ENCODE measurements around the gene KRTAP1-3. TPM values are rescaled to one million over a fixed set of nuclear protein-coding genes. Genes with fewer than 3 reads are reported as not detected.

Gene KRTAP1-3
- total and polyA plus RNA-seq, 2 of the 4 experiments (the other 2 are of a cell fraction): not detected

DNA sequence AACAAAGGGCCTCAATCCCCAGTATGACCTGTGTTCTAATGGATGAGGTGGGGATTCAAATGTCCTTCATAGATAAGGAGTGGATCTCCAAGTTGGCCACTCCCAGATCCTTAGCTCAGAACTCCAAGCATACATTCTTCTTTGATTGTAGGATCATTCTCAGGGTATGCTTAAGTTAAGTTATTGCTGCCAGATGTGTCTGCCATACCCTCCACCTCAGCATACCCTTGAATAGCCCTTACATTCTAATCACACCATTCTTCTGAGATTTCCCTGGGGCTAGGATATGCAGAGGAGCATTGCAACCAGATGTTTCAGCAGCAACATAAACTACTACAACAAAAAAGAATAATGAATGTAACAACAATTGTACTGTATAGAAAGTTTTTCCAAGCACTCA lies 32.6 kb upstream of the KRTAP1-3 start:
- no peaks in the 10 kb centered on the region for H4K20me1 ChIP-seq (ENCODE audit: insufficient read depth, low read length)
- CTCF ChIA-PET: no interaction called here
- H3K4me2 ChIP-seq (ENCODE audit: low read depth, low read length): no peak overlapping the region
- H3K4me1 ChIP-seq (ENCODE audit: control insufficient read depth, insufficient read depth, low read length): peaks cover 5% of the 10 kb centered on the region; the same call in 1 of the 2 replicates
- in situ Hi-C loops (cut with MboI; ENCODE audit: low sequenced_read_pairs) (no loop called here), dilution Hi-C loops (cut with HindIII; ENCODE audit: low sequenced_read_pairs, unreplicated experiment) (no loop called here), intact Hi-C loops (cut with micrococcal nuclease) (no loop called here)
- H4K8ac ChIP-seq (ENCODE audit: low read depth in 2 of 2, low read length in 2 of 2): peak overlapping the region; percentile 7 to 91; a peak in 3 of 4 replicates
- no peak overlapping the region for H3K9ac ChIP-seq (ENCODE audit: low read depth, low read length)
- H2BK5ac ChIP-seq (ENCODE audit: low read depth, low read length, poor library complexity, severe bottlenecking): peak overlapping the region; percentile 94
- peak; percentile 73 for DNase-seq
- peak overlapping the region; percentile 96 for H2BK120ac ChIP-seq (ENCODE audit: low read depth, low read length)
- TF ChIP-seq RAD21 (IDR thresholded peaks at IDR 0.05; ENCODE audit: low read length): no peak
- TF ChIP-seq CHD1 (IDR thresholded peaks at IDR 0.05; ENCODE audit: low read depth, low read length): no peak
- TF ChIP-seq, protein P1, sequence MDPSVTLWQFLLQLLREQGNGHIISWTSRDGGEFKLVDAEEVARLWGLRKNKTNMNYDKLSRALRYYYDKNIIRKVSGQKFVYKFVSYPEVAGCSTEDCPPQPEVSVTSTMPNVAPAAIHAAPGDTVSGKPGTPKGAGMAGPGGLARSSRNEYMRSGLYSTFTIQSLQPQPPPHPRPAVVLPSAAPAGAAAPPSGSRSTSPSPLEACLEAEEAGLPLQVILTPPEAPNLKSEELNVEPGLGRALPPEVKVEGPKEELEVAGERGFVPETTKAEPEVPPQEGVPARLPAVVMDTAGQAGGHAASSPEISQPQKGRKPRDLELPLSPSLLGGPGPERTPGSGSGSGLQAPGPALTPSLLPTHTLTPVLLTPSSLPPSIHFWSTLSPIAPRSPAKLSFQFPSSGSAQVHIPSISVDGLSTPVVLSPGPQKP (IDR thresholded peaks at IDR 0.05; ENCODE audit: borderline replicate concordance, low read depth, low read length): no peak
- no peak for TF ChIP-seq RCOR1 (IDR thresholded peaks at IDR 0.05; ENCODE audit: insufficient replicate concordance, low read length)
- no peak for TF ChIP-seq RFX5 (IDR thresholded peaks at IDR 0.05; ENCODE audit: low read depth, low read length)
- no peak for TF ChIP-seq BHLHE40 (IDR thresholded peaks at IDR 0.05; ENCODE audit: low read depth, low read length)
- TF ChIP-seq POLR2A (IDR thresholded peaks at IDR 0.05; ENCODE audit: low read depth, low read length): no peak
- TF ChIP-seq, protein P2, sequence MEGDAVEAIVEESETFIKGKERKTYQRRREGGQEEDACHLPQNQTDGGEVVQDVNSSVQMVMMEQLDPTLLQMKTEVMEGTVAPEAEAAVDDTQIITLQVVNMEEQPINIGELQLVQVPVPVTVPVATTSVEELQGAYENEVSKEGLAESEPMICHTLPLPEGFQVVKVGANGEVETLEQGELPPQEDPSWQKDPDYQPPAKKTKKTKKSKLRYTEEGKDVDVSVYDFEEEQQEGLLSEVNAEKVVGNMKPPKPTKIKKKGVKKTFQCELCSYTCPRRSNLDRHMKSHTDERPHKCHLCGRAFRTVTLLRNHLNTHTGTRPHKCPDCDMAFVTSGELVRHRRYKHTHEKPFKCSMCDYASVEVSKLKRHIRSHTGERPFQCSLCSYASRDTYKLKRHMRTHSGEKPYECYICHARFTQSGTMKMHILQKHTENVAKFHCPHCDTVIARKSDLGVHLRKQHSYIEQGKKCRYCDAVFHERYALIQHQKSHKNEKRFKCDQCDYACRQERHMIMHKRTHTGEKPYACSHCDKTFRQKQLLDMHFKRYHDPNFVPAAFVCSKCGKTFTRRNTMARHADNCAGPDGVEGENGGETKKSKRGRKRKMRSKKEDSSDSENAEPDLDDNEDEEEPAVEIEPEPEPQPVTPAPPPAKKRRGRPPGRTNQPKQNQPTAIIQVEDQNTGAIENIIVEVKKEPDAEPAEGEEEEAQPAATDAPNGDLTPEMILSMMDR (conservative IDR thresholded peaks at IDR 0.05; ENCODE audit: low read depth, low read length): no peak
- peak; percentile 21 for ATAC-seq (ENCODE audit: low read depth)
- peak overlapping the region; percentile 48; the same call in 1 of the 2 replicates for H3K23ac ChIP-seq (ENCODE audit: low read depth, low read length)
- H3K79me1 ChIP-seq (ENCODE audit: low read depth in 1 of 2, low read length in 2 of 2): no peaks in the 10 kb centered on the region
- H2AK5ac ChIP-seq (ENCODE audit: low read depth, low read length): peak overlapping the region; percentile 79
- H3K27me3 ChIP-seq (ENCODE audit: control insufficient read depth, insufficient read depth, low read length): no peaks in the 10 kb centered on the region
- peak overlapping the region; percentile 82; the same call in 1 of the 2 replicates for H4K5ac ChIP-seq (ENCODE audit: low read depth, low read length)
- no TSS peak for BruUV-seq (replicated peaks)
- peak overlapping the region; percentile 79 for H2BK20ac ChIP-seq (ENCODE audit: low read depth, low read length)
- no peaks in the 10 kb centered on the region for H3K9me3 ChIP-seq (ENCODE audit: control insufficient read depth, insufficient read depth, low read length)
- peak overlapping the region; percentile 74; the same call in 2 of the 3 replicates for H2BK15ac ChIP-seq (ENCODE audit: low read depth, low read length)
- H3K18ac ChIP-seq (ENCODE audit: low read depth, low read length): peak overlapping the region; percentile 90; the same call in 1 of the 2 replicates
- H3K27ac ChIP-seq (ENCODE audit: insufficient read depth, low read length): no peak overlapping the region
- no peak overlapping the region for H2AFZ ChIP-seq (replicated peaks; ENCODE audit: low read length, poor library complexity)
- H4K91ac ChIP-seq (ENCODE audit: insufficient read depth, low read depth, low read length): peak overlapping the region; percentile 90
- H3K9me1 ChIP-seq (ENCODE audit: insufficient read depth, low read length): peaks cover 7% of the 10 kb centered on the region
- peak overlapping the region; percentile 95 for H3K4ac ChIP-seq (ENCODE audit: low read depth, low read length)
- H3K4me3 ChIP-seq (ENCODE audit: insufficient read depth, low read depth, low read length): no peak overlapping the region
- peak overlapping the region; percentile 89 for H3K14ac ChIP-seq (replicated peaks; ENCODE audit: low read depth, low read length)
- POLR2A ChIA-PET (ENCODE audit: unreplicated experiment): no interaction called here
- no peaks in the 10 kb centered on the region for H3K36me3 ChIP-seq (ENCODE audit: control insufficient read depth, insufficient read depth, low read length)
- H3K56ac ChIP-seq (ENCODE audit: extremely low read depth, insufficient read depth, low read length): no peak overlapping the region
- H2AK9ac ChIP-seq (replicated peaks; ENCODE audit: low read depth, low read length, poor library complexity): no peak overlapping the region

All from IMR-90 (cell line).